Suprapubic skin (tissue), 4 donors: Measurements from ENCODE around the gene NADSYN1. TPM values are rescaled to one million over a fixed set of nuclear protein-coding genes. Genes with fewer than 3 reads are reported as not detected.

Experiments
- DNase-seq, 2 donors: peaks; one replicate each; pipeline ENCODE4 v3.0.0-alpha.2; 2019; ENCODE audit warnings: low spot score in 2 of 2
- H3K27ac ChIP-seq: fragments of 200-600 bp; sonication (generic); one replicate; pipeline ENCODE4 v1.5.1; 2019
- H3K27me3 ChIP-seq: fragments of 200-600 bp; sonication (generic); one replicate; pipeline ENCODE4 v1.5.1; 2019
- H3K36me3 ChIP-seq: fragments of 200-600 bp; sonication (generic); one replicate; pipeline ENCODE4 v1.5.1; 2019
- H3K4me1 ChIP-seq: fragments of 200-600 bp; sonication (generic); one replicate; pipeline ENCODE4 v1.5.1; 2019
- H3K4me3 ChIP-seq: fragments of 200-600 bp; sonication (generic); one replicate; pipeline ENCODE4 v1.5.1; 2019; ENCODE audit warnings: mild to moderate bottlenecking
- H3K9me3 ChIP-seq: fragments of 200-600 bp; sonication (generic); one replicate; pipeline ENCODE4 v1.5.1; 2019
- CTCF ChIP-seq, 2 donors: fragments of 200-600 bp in 1 of 2; fragments of 450-650 bp in 1 of 2; sonication (generic) in 1 of 2; IDR thresholded peaks; one replicate each; pipeline ENCODE4 v1.5.1; 2016 to 2019; ENCODE audit warnings: antibody characterized with exemption in 2 of 2, mild to moderate bottlenecking in 1 of 2, moderate library complexity in 1 of 2
- EP300 ChIP-seq: sonication (generic); formaldehyde crosslinking; IDR thresholded peaks from one replicate; pipeline ENCODE4 v1.6.1; 2017; ENCODE audit warnings: antibody characterized with exemption
- POLR2A ChIP-seq, 2 donors: fragments of 450-650 bp; IDR thresholded peaks; one replicate each; pipeline ENCODE4 v1.6.1; 2017; ENCODE audit warnings: antibody characterized with exemption in 2 of 2, mild to moderate bottlenecking in 2 of 2, moderate library complexity in 2 of 2
- POLR2AphosphoS5 ChIP-seq, 3 donors: sonication (generic); formaldehyde crosslinking; IDR thresholded peaks; one replicate each; pipeline ENCODE4 v1.6.1; 2017; ENCODE audit warnings: antibody characterized with exemption in 3 of 3
- WGBS: methylation state at CpG from one replicate; pipeline ENCODE4 v1.1.5; 2018; 5-methylcytosine and 5-hydroxymethylcytosine counted together
- total RNA-seq, 4 donors: library from RNA; depleted of rRNA; stranded (reverse); fragments of >200 nt; gene quantifications; one replicate each; pipeline ENCODE4 v1.1.0, GENCODE V29; 2016

Gene NADSYN1
- total RNA-seq, 4 donors from 2014 or later = 51.5 to 120 (median 61.3) TPM

- Histone ChIP-seq H3K4me1 (peaks cover 42% of the 10 kb centered on the region), H3K27ac (peak within 1 kb of the TSS; percentile 84), H3K9me3 (no peaks in the 10 kb centered on the region), H3K36me3 (peaks cover 8% of the 10 kb centered on the region), H3K27me3 (no peaks in the 10 kb centered on the region), H3K4me3 (peak within 1 kb of the TSS; percentile 51)
- peak; percentile 96 for DNase-seq
- WGBS = 5% methylated on average over 24 of the region's 78 CpGs
- TF ChIP-seq CTCF (IDR thresholded peaks at IDR 0.05) (no peak), POLR2AphosphoS5 (IDR thresholded peaks at IDR 0.05) (no peak)
Measured at GRCh38 chr11:71448257-71449171, 4.5 kb upstream of the NADSYN1 start, which contains the start of gene DHCR7. Gene DHCR7, minus strand, starts transcription at chr11:71448393. Its CDS starts 3,441 bp downstream, at chr11:71444952.

DNA sequence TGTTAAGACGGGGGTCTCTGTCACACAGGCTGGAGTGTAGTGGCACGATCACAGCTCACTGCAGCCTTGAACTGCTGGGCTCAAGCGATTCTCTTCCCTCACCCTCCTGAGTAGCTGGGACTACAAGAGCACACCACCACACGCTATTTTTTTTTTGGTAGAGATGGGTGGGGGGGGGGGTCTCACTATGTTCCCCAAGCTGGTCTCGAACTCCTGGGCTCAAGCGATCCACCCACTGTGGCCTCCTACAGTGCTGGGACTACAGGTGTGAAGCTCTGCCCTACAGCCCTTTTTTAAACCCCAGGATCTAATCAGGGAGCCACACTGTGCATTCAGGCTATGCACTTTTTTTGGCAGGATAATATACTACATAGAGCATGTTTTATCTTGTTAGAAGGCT, 3.4 kb upstream of the NADSYN1 start:
- H3K4me1 ChIP-seq = peaks cover 53% of the 10 kb centered on the region
- peak overlapping the region; percentile 84 for H3K27ac ChIP-seq
- TF ChIP-seq POLR2A (IDR thresholded peaks at IDR 0.05) (no peak), CTCF (IDR thresholded peaks at IDR 0.05) (no peak), POLR2AphosphoS5 (IDR thresholded peaks at IDR 0.05) (no peak), EP300 (no peak)
- no peaks in the 10 kb centered on the region for H3K27me3 ChIP-seq
- H3K9me3 ChIP-seq = no peaks in the 10 kb centered on the region
- 36% methylated on average over 6 of the region's 6 CpGs for WGBS
- no peak overlapping the region for H3K4me3 ChIP-seq
- DNase-seq = no peak
- no peaks in the 10 kb centered on the region for H3K36me3 ChIP-seq

GRCh38 chr11:71450507-71450906, 2.5 kb upstream of the NADSYN1 start:
- Histone ChIP-seq H3K27ac (no peak overlapping the region), H3K9me3 (no peaks in the 10 kb centered on the region), H3K4me1 (peaks cover 56% of the 10 kb centered on the region), H3K36me3 (peaks cover 6% of the 10 kb centered on the region), H3K4me3 (no peak overlapping the region), H3K27me3 (no peaks in the 10 kb centered on the region)
- no peak for DNase-seq
- 72% methylated on average over 2 of the region's 2 CpGs for WGBS
- TF ChIP-seq POLR2A (IDR thresholded peaks at IDR 0.05) (no peak), POLR2AphosphoS5 (IDR thresholded peaks at IDR 0.05) (no peak), EP300 (no peak), CTCF (IDR thresholded peaks at IDR 0.05) (no peak)

GRCh38 chr11:71450939-71451338, 2.1 kb upstream of the NADSYN1 start:
- peaks cover 10% of the 10 kb centered on the region for H3K36me3 ChIP-seq
- H3K4me3 ChIP-seq = no peak overlapping the region
- no peaks in the 10 kb centered on the region for H3K9me3 ChIP-seq
- peaks cover 56% of the 10 kb centered on the region for H3K4me1 ChIP-seq
- DNase-seq = no peak
- no peak overlapping the region for H3K27ac ChIP-seq
- no peaks in the 10 kb centered on the region for H3K27me3 ChIP-seq
- 81% methylated on average over 3 of the region's 3 CpGs for WGBS
- TF ChIP-seq POLR2AphosphoS5 (IDR thresholded peaks at IDR 0.05) = no peak
- no peak for TF ChIP-seq EP300
- TF ChIP-seq POLR2A (IDR thresholded peaks at IDR 0.05) = no peak

DNA sequence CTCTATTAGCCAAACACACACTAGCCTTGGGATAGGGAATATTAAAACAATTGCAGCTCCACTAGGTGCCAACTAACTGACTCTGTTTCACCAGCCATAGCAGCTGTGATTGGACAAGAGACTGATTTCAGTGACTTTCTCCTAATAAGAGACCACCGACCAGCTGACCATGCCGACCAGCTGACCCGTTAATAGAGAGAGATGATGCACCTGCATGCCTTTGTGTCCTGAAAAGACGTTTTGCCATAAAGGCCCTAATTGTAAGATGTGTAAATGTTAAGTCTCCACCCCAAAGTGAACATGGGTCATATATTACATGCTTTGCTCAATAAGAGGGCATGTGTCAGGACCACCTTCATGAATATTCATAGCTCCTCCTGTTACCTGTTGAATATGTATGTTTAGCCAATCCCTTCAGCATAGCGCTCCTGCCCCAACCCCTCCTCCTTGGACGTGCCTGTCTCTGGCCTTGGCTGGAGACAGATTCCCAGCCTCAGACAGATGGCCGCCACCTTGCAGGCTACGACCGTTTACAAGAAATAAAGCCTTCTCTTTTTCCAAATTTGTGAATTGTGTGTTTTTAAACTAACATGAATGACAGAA, 1.3 kb upstream of the NADSYN1 start:
- H3K4me3 ChIP-seq = peak overlapping the region; percentile 93
- 63% methylated on average over 9 of the region's 9 CpGs for WGBS

More for the DNA sequence above, 1.3 kb upstream of the NADSYN1 start:
- peak in 1 of 2 donors; percentile 50 for DNase-seq
- TF ChIP-seq POLR2A (IDR thresholded peaks at IDR 0.05) (no peak), CTCF (IDR thresholded peaks at IDR 0.05) (no peak), POLR2AphosphoS5 (IDR thresholded peaks at IDR 0.05) (no peak), EP300 (no peak)
- no peaks in the 10 kb centered on the region for H3K27me3 ChIP-seq
- peak overlapping the region; percentile 82 for H3K27ac ChIP-seq
- H3K36me3 ChIP-seq = peaks cover 18% of the 10 kb centered on the region
- H3K4me1 ChIP-seq = peaks cover 56% of the 10 kb centered on the region
- H3K9me3 ChIP-seq = no peaks in the 10 kb centered on the region
